ENCODE results near the gene MINAR2. TPM values are rescaled to one million over a fixed set of nuclear protein-coding genes. Genes with fewer than 3 reads are reported as not detected.

Gene MINAR2
- total and polyA plus RNA-seq, 2 donors: 0.03 to 0.42 TPM

DNA sequence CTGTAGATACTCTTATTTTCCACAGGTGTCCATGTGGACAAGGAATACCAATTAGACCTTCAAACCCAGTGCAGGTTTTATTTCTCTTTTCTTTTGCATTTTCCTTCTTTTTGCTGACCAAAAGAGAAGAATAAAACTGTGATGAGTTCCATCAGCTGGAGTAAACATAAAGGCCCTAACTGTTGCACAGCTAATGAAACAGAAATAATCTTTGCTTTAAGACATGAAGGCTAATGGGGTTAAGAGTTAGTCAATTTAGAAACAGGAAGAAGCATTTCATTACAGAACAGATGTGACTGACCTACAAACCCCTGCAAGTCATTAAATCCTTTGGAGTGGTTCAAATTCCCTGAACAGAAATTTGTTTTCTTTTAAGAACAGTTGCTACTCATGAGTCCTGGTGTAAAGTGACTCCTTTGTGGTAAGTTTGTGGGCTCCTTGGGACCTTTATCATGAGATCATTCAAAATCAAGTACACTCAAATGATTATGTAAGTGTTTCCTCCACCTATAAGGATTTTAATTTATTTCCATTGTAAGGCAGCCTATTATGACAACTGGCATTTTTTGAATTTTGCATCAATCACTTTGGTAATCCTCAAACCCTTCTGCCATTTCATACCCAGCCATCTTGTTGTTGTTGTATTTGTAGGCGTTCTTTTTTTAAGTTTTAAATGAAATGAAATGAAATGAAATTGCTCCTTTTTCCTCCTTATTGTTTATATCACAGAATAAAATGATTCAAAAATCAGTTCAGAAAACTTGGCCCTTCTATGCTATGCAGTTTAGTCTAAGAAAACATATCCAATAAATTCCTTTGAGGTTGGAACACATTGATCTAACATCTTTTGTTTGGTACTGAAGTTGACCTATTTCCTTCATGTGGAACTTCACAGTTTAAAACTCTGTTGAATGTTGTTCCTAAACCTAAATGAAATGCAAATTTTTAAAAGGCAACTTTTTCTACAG, 1.3 kb downstream of the MINAR2 start:
- no peak for DNase-seq (ENCODE audit: extremely low spot score)
- Histone ChIP-seq H3K27ac (ENCODE audit: low read depth) (no peak overlapping the region), H3K36me3 (ENCODE audit: insufficient read depth) (no peaks in the 10 kb centered on the region), H3K4me3 (ENCODE audit: low read depth, low read length) (no peak overlapping the region), H3K4me1 (ENCODE audit: insufficient read depth) (no peaks in the 10 kb centered on the region)
- whole genome bisulfite sequencing: 84% methylated on average over 1 of the region's 1 CpG

DNA sequence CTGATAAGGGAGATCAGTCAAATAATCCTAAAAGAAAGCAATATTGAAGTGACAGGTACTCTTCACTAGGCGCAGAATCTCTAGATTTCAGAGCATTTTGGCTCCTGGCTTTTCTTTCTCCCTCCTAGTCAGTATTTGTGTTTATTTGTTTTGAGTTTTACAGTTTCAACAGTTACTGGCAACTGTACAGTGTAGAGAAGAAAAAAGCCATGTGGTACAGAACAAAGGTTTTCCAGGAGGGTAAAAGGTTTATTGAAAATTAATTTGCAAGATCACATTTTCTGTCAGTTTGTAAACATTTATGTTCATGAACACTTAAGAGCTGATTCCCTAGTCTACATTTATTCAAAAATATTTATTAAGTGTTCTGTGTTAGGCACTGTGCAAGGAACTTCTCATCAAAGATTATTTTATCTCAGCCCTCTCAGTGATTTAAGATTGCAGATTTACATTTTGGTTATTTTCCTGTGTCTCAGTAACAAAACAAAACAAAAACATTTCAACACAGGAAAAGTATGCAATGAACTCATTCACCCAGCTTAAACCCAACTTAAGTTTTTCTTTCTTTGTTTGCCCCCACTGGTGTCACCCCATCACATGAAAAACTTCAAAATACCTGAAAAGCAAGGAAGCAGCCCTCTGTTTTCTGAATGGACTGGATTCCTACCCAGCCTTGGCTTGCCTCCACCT, 12.9 kb downstream of the MINAR2 start:
- Histone ChIP-seq H3K4me1 (ENCODE audit: insufficient read depth) (no peaks in the 10 kb centered on the region), H3K4me3 (ENCODE audit: low read depth, low read length) (no peak overlapping the region), H3K27ac (ENCODE audit: low read depth) (no peak overlapping the region), H3K36me3 (ENCODE audit: insufficient read depth) (no peaks in the 10 kb centered on the region)
- 79% methylated on average over 1 of the region's 1 CpG for WGBS
- no peak for DNase-seq (ENCODE audit: extremely low spot score)

DNA sequence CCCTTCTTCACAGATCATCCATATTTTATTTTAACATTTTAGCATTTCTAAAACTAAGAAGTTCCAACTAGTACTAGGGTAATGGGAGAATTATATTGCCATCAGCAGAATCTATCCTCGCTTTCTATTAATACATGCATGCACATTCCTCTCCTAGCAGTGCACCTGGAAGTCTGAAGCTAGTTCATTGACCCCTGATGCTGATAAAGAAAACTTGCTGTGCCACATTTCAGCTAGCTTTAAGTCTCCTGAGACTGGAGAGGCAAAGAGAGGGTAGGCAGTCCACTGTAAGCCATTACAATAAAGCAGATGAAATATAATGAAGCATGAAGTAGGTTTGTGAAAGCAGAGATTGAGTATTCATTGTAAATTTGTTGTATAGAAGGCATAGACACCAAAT, 15.8 kb downstream of the MINAR2 start:
- no peaks in the 10 kb centered on the region for H3K36me3 ChIP-seq (ENCODE audit: insufficient read depth)
- H3K4me1 ChIP-seq (ENCODE audit: insufficient read depth): no peaks in the 10 kb centered on the region
- H3K4me3 ChIP-seq (ENCODE audit: low read depth, low read length): no peak overlapping the region
- H3K27ac ChIP-seq (ENCODE audit: low read depth): no peak overlapping the region
- DNase-seq (ENCODE audit: extremely low spot score): no peak
- WGBS: 94% methylated on average over 1 of the region's 1 CpG

DNA sequence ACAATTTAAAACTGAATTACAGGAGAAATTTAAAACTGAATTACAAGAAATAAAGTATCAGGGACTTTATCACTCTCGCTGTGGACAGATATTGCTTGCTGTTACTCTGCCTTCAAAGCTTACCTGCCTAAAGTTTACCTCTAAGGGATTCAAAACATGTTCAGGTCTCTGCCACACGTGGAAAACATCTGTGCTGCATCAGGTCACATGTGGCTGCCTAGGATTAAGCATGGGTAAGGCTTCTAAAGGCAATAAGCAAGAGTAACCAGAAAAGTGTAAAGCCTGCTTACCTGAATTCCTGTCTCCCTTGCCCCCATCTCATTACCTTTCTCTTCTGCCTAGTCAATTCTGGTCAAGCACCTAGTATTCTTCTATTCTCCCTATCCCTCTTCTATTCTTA, 18.9 kb downstream of the MINAR2 start:
- no peaks in the 10 kb centered on the region for H3K4me1 ChIP-seq (ENCODE audit: insufficient read depth)
- H3K27ac ChIP-seq (ENCODE audit: low read depth): no peak overlapping the region
- no peak for DNase-seq (ENCODE audit: extremely low spot score)
- H3K36me3 ChIP-seq (ENCODE audit: insufficient read depth): no peaks in the 10 kb centered on the region
- H3K4me3 ChIP-seq (ENCODE audit: low read depth, low read length): no peak overlapping the region
- WGBS: 92% methylated on average over 2 of the region's 2 CpGs

DNA sequence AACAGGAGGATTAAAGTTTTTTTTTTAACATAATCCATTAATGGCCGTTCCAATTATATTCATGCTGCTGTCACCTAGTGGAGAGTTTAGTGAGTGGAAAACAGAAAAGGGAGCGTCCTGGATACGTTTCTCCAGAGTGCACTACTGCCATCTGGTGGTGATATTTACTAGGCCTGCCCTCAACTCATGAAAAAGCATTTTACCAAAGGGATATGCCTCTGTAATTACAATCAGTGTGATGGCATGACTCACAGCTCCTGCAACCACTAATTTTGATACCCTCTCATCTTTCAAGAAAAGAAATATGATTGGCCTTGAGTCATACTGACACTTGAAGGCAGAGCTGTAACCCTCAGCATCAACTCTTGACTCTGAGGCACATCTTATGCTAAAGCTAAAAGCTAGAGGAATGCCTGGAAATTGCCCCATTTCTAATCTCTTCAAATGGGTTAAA, 20.1 kb downstream of the MINAR2 start:
- peak; percentile 85 for DNase-seq (ENCODE audit: extremely low spot score)
- no peak overlapping the region for H3K27ac ChIP-seq (ENCODE audit: low read depth)
- H3K4me3 ChIP-seq (ENCODE audit: low read depth, low read length): no peak overlapping the region
- no peaks in the 10 kb centered on the region for H3K36me3 ChIP-seq (ENCODE audit: insufficient read depth)
- WGBS: 0% methylated on average over 3 of the region's 3 CpGs
- H3K4me1 ChIP-seq (ENCODE audit: insufficient read depth): no peaks in the 10 kb centered on the region

DNA sequence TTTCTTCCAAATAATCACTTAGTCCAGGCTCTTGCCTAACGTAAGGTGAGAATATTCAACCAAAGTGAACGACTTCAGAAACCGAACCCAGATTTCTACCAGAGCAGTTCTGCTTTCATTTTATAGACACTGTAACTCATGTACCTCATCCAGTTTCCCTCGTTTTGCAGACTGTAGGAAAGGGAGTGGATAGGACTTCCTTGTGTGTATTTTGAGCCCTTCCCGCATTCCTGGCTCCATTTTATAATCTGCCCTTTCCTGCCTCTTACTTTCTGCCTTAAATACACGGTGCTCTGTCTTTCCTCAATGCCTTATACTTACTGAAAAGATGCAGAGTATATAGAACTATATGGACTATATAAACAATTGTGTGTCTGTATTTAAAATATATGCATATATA, 20.8 kb downstream of the MINAR2 start:
- no peak for DNase-seq (ENCODE audit: extremely low spot score)
- Histone ChIP-seq H3K4me3 (ENCODE audit: low read depth, low read length) (no peak overlapping the region), H3K4me1 (ENCODE audit: insufficient read depth) (no peaks in the 10 kb centered on the region), H3K36me3 (ENCODE audit: insufficient read depth) (no peaks in the 10 kb centered on the region), H3K27ac (ENCODE audit: low read depth) (no peak overlapping the region)
- WGBS: 69% methylated on average over 6 of the region's 6 CpGs

DNA sequence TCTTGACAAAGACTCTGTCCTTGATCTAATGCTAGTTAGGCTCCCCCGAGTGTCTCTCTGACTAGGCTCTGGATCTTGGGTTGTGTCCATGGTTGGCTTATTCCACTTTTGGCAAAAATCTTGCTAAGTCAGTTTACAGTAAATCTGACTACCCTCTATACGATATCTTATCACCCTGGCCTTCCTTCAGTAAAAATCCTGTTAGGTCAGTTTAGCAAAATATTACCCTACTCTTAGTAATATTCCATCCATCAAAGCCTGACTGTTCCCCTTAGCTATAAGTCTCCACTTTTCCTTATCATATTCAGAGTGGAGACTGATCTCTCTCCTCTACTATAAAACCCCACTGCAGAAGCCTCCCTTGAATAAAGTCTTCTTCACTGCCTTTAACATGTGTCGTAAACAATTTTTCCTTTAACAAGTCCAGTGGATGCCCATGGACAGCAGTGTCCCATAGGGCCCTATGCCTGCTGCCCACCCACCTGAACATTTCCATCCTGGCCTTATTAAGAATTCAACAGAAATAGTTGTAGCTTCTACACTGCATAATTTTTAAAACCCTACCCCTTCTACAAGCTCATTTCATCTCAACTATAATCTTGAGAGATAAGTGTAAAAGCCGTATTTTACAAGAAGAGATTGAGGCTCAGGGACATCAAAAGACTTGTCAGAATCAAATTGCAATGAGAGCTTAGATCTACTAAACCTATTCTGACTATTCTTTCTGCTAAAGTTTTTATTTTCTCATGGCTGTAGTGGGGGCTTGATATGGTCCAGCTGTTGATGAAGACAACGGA, 22.3 kb downstream of the MINAR2 start:
- Histone ChIP-seq H3K36me3 (ENCODE audit: insufficient read depth) (no peaks in the 10 kb centered on the region), H3K4me1 (ENCODE audit: insufficient read depth) (no peaks in the 10 kb centered on the region), H3K27ac (ENCODE audit: low read depth) (no peak overlapping the region), H3K4me3 (ENCODE audit: low read depth, low read length) (no peak overlapping the region)
- peak; percentile 32 for DNase-seq (ENCODE audit: extremely low spot score)
- WGBS: 61% methylated on average over 5 of the region's 5 CpGs

DNA sequence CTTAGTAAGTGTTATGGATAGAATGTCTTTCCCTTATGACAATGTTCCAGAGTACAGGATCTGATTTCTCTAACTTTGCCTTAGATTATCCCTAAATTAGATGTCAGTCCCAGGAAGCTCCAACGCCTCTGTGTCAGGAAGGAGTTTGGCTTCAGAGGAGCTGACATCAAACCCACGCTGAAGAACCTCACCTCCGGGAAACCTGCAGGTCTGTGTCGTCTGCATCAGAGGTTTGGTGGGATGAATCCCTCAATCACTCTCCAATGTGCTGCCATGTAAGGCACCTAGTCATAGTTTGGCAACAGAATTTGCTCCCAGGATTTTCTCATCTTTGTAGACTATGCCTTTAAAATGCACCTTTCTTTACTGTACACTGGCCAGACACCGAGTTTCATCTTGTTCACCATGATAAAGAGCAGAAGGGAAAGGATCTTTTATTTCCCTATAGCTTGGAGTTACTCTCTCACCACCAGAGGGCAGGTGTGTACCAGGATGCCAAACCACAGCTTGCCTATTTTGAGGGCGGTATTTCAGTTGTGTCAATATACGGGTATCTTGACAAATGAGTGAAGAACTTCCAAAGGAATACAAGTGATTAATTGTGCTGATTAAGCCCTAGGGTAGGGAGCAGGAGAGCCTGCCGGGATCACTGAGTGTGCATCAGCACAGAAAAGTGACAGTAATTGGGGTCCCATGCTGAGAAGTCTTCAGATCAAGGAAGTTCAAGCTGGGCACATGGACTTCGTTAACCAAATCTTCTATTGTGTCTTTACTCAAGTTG, 23.4 kb downstream of the MINAR2 start:
- DNase-seq (ENCODE audit: extremely low spot score): peak; percentile 37
- H3K36me3 ChIP-seq (ENCODE audit: insufficient read depth): no peaks in the 10 kb centered on the region
- no peaks in the 10 kb centered on the region for H3K4me1 ChIP-seq (ENCODE audit: insufficient read depth)
- 50% methylated on average over 9 of the region's 9 CpGs for WGBS
- H3K4me3 ChIP-seq (ENCODE audit: low read depth, low read length): no peak overlapping the region
- no peak overlapping the region for H3K27ac ChIP-seq (ENCODE audit: low read depth)

DNA sequence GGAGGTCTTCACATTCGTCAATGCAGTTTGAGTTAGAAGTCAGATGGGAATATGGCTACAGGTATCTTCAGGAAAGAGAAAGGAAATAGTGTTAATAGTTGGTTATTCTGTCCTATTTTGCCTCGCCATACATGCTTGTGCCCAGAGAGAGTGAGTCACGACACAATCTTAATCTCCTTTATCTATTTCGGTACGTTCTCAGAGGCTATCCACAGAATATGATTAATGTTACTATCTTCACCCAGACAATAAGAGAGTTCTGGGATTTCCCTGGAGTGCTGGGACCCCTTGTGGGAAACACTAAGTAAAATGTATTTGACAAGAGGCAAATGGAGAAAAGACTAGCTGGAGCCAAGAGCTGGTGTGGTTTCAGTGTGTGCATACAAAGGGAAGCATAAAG, 25.5 kb downstream of the MINAR2 start:
- no peak overlapping the region for H3K4me3 ChIP-seq (ENCODE audit: low read depth, low read length)
- H3K4me1 ChIP-seq (ENCODE audit: insufficient read depth): no peaks in the 10 kb centered on the region
- 66% methylated on average over 5 of the region's 5 CpGs for WGBS
- H3K36me3 ChIP-seq (ENCODE audit: insufficient read depth): no peaks in the 10 kb centered on the region
- DNase-seq (ENCODE audit: extremely low spot score): no peak
- no peak overlapping the region for H3K27ac ChIP-seq (ENCODE audit: low read depth)

DNA sequence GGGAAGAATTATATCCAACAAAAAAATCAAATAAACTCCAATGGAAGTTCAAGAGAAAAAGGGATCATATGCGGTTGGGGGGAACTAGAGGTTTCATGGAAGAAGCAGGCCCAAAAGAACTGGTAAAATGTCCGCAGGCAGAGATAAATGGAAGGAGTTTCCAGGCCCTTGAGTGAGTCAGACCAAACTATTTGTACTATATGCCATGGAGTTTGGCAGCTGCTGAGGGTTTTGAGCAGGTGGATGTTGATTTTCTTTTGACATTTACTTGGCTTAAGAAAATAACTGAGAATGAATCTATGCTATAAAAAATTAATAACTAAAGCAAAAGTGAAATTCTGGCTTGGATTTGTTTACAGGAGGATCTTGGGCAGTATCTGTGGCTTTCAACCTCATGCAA, 33.7 kb downstream of the MINAR2 start:
- Histone ChIP-seq H3K4me1 (ENCODE audit: insufficient read depth) (no peaks in the 10 kb centered on the region), H3K27ac (ENCODE audit: low read depth) (no peak overlapping the region), H3K36me3 (ENCODE audit: insufficient read depth) (no peaks in the 10 kb centered on the region), H3K4me3 (ENCODE audit: low read depth, low read length) (no peak overlapping the region)
- 58% methylated on average over 2 of the region's 2 CpGs for WGBS
- no peak for DNase-seq (ENCODE audit: extremely low spot score)

DNA sequence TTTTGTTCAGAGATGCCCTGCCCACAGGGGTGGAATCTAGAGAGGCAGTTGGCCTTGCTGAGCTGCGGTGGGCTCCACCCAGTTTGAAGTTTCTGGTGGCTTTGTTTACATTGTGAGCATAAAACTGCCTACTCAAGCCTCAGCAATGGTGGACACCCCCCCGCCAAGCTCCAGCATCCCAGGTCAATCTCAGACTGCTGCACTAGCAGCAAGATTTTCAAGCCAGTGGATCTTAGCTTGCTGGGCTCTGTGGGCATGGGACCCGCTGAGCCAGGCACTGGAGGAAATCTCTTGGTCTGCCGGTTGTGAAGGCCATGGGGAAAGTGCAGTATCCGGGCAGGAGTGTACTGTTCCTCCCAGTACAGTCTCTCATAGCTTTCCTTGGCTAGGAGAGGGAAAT, 55.5 kb downstream of the MINAR2 start:
- no peak for DNase-seq (ENCODE audit: extremely low spot score)
- Histone ChIP-seq H3K27ac (ENCODE audit: low read depth) (no peak overlapping the region), H3K4me1 (ENCODE audit: insufficient read depth) (no peaks in the 10 kb centered on the region), H3K4me3 (ENCODE audit: low read depth, low read length) (no peak overlapping the region), H3K36me3 (ENCODE audit: insufficient read depth) (no peaks in the 10 kb centered on the region)
- 82% methylated on average over 5 of the region's 5 CpGs for WGBS

DNA sequence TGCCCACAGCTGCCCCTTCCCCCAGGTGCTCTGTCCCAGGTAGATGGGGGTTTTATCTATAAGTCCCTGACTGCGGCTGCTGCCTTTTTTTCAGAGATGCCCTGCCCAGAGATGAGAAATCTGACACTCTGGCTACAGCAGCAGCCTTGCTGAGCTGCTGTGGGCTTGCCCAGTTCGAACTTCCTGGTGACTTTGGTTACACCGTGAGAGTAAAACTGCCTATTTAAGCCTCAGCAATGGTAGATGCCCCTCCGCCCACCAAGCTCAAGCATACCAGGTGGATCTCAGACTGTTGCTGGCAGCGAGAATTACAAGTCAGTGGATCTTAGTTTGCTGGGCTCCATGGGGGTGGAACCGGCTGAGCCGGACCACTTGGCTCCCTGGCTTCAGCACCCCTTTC, 56.8 kb downstream of the MINAR2 start:
- WGBS: 58% methylated on average over 7 of the region's 7 CpGs

More for the DNA sequence above, 56.8 kb downstream of the MINAR2 start:
- no peak for DNase-seq (ENCODE audit: extremely low spot score)
- H3K4me3 ChIP-seq (ENCODE audit: low read depth, low read length): no peak overlapping the region
- H3K4me1 ChIP-seq (ENCODE audit: insufficient read depth): no peaks in the 10 kb centered on the region
- no peaks in the 10 kb centered on the region for H3K36me3 ChIP-seq (ENCODE audit: insufficient read depth)
- H3K27ac ChIP-seq (ENCODE audit: low read depth): no peak overlapping the region
